Measurements from ENCODE around the gene TTC5.

DNA sequence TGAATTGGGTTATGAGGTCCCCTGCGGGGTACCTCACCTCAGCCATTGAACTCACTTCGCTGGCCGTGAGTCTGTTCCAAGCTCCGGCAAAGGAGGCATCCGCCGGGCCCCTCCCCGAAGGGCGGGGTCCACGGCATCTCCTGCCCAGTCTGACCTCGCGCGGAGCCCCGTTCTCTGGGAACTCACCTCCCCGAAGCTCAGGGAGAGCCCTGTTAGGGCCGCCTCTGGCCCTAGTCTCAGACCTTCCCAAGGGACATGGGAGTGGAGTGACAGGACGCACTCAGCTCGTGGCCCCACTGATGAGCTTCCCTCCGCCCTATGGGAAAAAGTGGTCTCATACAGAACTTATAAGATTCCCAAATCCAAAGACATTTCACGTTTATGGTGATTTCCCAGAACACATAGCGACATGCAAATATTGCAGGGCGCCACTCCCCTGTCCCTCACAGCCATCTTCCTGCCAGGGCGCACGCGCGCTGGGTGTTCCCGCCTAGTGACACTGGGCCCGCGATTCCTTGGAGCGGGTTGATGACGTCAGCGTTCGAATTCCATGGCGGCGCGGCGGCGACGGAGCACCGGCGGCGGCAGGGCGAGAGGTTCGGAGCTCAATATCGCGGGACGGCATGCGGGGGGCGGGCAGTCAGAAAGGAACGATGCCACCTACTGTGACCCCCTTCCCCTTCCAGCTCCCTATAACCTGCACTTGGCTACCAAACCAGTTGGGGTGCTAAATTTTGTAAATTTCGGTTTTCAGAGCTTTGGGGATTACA lies 37.5 kb upstream of the TTC5 start, which contains the start of gene PARP2:
- TF ChIP-seq, protein P1, sequence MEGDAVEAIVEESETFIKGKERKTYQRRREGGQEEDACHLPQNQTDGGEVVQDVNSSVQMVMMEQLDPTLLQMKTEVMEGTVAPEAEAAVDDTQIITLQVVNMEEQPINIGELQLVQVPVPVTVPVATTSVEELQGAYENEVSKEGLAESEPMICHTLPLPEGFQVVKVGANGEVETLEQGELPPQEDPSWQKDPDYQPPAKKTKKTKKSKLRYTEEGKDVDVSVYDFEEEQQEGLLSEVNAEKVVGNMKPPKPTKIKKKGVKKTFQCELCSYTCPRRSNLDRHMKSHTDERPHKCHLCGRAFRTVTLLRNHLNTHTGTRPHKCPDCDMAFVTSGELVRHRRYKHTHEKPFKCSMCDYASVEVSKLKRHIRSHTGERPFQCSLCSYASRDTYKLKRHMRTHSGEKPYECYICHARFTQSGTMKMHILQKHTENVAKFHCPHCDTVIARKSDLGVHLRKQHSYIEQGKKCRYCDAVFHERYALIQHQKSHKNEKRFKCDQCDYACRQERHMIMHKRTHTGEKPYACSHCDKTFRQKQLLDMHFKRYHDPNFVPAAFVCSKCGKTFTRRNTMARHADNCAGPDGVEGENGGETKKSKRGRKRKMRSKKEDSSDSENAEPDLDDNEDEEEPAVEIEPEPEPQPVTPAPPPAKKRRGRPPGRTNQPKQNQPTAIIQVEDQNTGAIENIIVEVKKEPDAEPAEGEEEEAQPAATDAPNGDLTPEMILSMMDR (IDR thresholded peaks at IDR 0.05), result peak in 2 of 4 experiments; percentile 8 to 33
- TF ChIP-seq POLR2A (IDR thresholded peaks at IDR 0.05), result peak; percentile 67 to 84
